Uterus (tissue), 2 donors: Measurements from ENCODE around the gene WNT5B.

Experiments used
- CTCF ChIP-seq, 4 experiments: fragments of 200-600 bp in 2 of 4; fragments of 450-650 bp in 2 of 4; sonication (generic) in 2 of 4; IDR thresholded peaks; one replicate each; pipeline ENCODE4 v1.5.1; 2016 to 2019; ENCODE audit warnings: antibody characterized with exemption in 4 of 4, mild to moderate bottlenecking in 2 of 4, moderate library complexity in 1 of 4
- POLR2A ChIP-seq, 2 donors: fragments of 450-650 bp; IDR thresholded peaks; one replicate each; pipeline ENCODE4 v1.6.1; 2016; ENCODE audit warnings: antibody characterized with exemption in 2 of 2, mild to moderate bottlenecking in 1 of 2, moderate library complexity in 1 of 2

GRCh38 chr12:1655225-1655788 is 26.3 kb downstream of the WNT5B start:
- no peak for TF ChIP-seq CTCF (IDR thresholded peaks at IDR 0.05)
- no peak for TF ChIP-seq POLR2A (IDR thresholded peaks at IDR 0.05)
